T1000 (cell line): ENCODE data around the gene ROBO4.

Source experiments
- DNase-seq: peaks from one replicate; lab custom pipeline; 2025; ENCODE audit warnings: mixed read lengths; lab: John Stamatoyannopoulos, UW

Gene ROBO4

GRCh38 chr11:124872741-124873140 is 24.9 kb downstream of the ROBO4 start:
- DNase-seq, result no peak

- no peak for DNase-seq
These were observed 25.4 kb downstream of the ROBO4 start for GRCh38 chr11:124872280-124872679.

DNA sequence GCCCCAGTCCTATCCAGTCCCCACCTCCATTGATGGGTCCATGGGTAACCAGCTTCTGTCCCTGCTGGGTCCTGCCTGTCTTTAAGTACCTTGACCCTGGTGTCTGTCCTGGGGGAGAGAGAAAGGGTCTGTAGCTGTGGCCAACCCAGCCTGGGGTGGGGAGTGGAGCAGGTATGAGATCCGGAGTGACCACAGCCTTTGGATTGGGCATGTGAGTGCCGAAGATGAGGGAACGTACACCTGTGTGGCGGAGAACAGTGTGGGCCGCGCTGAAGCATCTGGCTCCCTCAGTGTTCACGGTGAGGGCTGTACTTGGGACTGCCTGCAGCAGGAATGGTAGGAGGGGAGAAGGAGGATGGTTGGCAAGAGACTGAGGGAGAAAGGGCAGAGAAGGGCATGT is 27.2 kb downstream of the ROBO4 start:
- no peak for DNase-seq

- no peak for DNase-seq
These were observed 27.7 kb downstream of the ROBO4 start for GRCh38 chr11:124869856-124870387.

DNA sequence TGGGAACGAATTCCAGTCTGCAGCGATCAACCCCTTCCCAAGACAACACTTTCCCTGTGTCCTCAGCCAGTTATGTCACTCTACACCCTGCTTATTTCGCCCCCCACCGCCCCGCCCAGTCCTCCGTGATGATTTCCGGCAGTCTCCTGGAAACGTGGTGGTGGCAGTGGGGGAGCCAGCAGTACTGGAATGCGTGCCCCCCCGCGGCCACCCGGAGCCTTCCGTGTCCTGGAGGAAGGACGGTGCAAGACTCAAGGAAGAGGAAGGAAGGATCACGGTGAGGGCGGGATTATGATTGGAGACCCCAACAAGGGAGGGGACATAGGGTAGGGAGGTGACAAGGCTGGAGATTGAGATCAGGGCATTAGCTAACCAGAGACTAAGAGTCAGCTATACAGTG is 28.3 kb downstream of the ROBO4 start:
- DNase-seq, result no peak

GRCh38 chr11:124868331-124869274 is 29.1 kb downstream of the ROBO4 start:
- no peak for DNase-seq

DNA sequence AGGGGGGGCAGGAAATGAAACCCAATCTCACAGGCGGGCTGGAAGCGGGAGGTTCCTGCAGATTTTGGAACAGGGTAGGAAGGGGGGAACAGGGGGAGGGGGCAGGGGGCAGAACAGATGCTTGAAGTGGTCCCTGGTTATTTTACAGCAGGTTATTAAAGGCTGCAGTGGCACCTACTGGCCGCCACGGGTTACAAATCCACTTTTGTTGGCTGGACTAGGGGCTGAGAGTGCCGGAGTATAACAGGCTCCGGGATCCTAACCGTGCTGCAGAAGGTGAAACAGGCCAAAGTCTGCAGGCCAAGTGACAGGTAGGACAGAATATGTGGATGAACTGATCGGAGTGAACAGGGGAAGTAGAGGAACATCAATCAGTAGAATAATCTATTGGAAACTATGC is 30.0 kb downstream of the ROBO4 start:
- no peak for DNase-seq

DNA sequence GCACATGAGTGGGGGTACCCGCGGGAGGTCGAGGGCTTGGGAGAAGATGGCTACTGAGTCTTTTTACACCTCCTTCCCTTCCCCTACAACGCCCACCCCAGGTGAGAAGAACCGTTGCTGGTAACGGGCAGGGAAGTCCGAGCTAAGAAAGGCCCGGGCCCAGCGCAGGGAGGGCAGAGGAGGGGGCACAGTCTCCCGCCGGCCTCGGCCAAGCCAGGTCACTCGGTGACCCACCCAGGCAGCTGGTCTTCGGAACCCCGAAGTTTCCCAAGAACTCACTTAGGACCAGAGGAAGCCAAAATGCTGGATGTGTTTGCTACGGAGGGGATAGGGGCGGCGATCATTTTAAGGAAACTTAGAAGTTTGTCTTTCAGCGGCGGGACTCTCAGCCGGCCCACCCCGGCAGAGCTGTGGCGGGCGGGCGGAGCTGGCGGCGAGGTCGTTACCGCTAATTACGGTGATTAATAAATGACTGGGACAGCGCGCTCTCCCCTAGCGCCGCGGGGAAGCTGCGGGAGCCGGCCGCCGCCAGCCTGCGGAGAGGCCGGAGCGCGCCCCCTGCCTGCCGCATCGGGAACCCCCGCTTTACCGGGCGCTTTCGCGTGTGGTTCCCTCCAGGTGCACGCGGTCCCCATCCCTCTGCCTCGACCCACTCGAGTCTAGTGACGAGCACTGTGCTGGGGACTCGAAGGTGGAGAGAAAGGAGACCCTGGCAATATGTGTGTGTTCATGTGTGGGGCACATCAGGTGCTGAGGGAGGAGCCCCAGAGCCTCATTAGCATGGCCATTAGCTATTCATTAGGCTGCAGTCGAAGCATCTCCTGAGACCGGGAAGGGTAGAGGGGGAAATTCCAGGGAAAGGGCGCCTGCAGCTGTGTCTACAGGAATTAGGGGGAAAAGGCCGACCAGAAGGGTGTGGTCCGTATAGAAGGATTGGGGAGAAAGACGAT is 31.5 kb downstream of the ROBO4 start:
- DNase-seq, result no peak

- DNase-seq, result no peak
These were observed 32.3 kb downstream of the ROBO4 start, which contains the start of gene ROBO3 for GRCh38 chr11:124865181-124865901. ROBO3 (plus strand) TSS chr11:124865432; CDS start chr11:124865578, 146 bp downstream.

DNA sequence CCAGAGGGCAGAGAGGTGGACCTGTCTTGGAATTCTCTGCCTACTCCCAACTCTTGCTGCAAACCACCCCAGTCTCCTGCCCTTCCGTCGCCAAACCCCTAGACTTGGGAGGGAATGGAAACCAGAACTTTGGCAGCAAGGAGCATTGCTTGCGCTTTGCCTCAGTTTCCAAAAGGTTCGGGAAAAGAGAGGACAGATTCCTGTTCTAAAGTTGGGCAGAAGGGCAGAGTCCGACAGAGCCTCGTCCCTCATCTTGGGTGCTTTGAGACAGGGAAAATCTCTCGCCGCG is 32.8 kb downstream of the ROBO4 start:
- DNase-seq, result no peak

DNA sequence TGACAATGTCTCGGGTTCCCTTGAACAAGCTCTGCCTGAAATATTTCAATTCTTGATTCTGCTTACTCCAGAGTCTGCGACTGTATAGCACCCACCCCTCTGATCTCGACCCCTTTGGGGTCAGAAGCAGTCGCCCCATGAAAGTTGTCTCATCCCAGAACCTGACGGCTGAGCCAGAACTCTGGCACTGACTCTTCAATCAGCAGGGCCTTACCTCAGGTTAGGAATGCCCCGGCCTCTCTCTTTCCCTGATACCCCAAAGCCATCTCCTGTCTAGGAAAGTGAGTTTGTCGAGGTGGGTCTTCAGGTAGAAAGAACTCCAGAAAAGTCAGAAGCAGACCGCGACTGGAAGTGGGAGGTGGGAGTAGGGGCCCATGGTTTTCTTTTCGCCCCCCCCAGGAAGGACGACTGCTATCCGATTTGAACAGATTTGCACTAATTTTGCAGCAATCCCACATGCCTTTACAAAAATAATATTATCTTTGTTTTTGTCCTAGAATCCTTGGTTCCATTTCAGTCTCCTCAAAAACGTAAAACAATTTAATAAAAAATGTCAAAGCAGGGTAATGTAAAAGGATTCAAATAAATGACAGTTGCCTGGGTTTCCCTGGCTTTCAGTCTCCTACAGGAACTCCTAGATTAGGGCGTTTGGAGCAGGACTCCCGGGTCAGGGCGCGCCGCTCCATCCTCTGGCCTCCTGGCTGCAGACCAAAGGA is 33.3 kb downstream of the ROBO4 start:
- DNase-seq, result no peak

DNA sequence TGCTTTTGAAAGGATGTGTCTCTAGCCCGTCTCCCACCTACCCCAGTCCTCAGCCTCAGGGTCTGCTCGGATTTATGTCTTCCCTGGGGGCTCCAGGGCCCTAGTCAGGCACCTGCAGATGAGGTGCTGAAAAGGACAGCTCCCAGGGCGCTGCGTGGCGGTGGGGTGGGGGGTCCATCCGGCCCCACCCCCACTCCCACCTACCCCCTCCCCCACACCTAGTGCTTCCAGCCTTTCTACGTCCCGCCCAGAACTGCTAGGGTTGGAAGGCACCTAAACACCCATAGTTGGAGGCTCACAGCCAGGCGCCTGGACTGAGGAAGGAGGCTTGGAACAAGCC is 33.9 kb downstream of the ROBO4 start:
- DNase-seq, result no peak

GRCh38 chr11:124863137-124863825 is 34.4 kb downstream of the ROBO4 start:
- DNase-seq, result no peak

DNA sequence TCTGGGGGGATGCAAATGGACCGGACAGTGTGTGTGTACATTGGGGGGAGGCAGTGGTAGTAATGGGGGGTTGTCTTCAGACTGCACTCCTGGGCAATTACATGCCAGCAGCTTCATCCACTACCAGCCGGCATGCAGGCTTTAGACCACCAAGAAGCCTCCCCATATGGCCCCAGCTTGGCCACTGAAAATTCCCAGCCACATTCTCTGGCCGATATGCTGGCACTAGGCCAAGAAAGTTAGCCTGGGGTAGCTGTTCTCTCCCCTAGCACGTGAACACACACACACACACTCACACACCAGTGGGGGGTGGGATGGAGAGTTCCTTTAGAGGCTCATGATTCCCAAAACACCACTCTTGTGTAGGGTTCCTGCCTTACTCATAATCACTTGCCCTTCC is 36.0 kb downstream of the ROBO4 start:
- no peak for DNase-seq

- no peak for DNase-seq
These were observed 38.5 kb downstream of the ROBO4 start for GRCh38 chr11:124859171-124859570.

- DNase-seq, result no peak
These were observed 51.5 kb downstream of the ROBO4 start for GRCh38 chr11:124846070-124846673.

GRCh38 chr11:124844664-124845079 is 53.0 kb downstream of the ROBO4 start:
- no peak for DNase-seq

DNA sequence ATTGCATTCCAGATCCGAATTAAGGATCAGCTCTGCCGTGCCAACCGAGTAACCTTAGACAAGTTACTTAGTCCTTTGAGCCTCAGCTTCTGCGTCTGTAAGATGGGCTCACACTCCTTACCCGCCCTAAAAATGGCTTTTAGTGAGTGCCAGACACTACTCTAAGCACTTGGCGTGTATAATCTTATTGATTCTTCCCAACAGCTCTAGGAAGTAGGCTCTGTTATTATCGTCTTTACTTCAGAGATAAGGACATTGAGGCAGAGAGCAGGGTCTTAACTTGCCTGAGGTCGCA is 54.1 kb downstream of the ROBO4 start:
- no peak for DNase-seq

DNA sequence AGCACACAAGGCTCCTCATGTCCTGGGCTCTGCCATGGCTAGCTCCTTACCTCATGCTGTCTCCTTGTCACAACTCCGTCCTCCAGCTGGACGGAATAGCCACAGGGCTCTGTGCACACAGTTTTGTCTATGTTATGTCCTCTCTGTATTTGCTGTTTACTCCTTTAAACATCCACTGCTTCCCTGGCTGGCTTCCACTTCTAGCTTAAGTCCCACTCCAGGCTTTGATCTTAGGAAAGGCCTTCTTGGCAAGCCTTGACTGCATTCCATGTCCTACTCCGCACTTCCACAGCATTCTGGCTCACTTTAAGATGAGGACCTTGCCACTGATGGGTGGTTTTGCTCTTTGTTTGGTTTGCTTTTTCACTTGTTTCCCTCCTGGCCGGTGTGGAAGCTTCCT is 55.4 kb downstream of the ROBO4 start:
- no peak for DNase-seq

- DNase-seq, result no peak
These were observed 55.8 kb downstream of the ROBO4 start for GRCh38 chr11:124841840-124842239.

GRCh38 chr11:124841201-124841600 is 56.5 kb downstream of the ROBO4 start:
- DNase-seq, result no peak
